ENCODE data around the gene LDHD.

DNA sequence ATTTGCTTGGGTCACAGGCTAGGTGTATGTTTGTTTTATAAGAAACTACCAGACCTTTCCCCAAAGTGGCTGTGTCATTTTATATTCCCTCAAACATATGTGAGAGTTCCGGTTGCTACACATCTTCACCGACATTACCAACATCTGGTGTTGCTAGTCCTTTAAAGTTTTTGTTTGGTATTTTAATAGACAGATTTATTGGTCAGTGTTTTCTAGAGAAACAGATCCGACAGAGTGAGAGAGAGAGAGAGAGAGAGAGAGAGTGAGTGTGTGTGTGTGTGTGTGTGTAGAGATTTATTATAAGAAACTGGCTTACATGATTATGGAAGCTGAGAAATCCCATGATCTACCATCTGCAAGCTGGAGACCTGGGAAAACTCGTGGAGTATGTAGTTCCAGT, 31.0 kb downstream of the LDHD start:
- TF ChIP-seq, protein P1, sequence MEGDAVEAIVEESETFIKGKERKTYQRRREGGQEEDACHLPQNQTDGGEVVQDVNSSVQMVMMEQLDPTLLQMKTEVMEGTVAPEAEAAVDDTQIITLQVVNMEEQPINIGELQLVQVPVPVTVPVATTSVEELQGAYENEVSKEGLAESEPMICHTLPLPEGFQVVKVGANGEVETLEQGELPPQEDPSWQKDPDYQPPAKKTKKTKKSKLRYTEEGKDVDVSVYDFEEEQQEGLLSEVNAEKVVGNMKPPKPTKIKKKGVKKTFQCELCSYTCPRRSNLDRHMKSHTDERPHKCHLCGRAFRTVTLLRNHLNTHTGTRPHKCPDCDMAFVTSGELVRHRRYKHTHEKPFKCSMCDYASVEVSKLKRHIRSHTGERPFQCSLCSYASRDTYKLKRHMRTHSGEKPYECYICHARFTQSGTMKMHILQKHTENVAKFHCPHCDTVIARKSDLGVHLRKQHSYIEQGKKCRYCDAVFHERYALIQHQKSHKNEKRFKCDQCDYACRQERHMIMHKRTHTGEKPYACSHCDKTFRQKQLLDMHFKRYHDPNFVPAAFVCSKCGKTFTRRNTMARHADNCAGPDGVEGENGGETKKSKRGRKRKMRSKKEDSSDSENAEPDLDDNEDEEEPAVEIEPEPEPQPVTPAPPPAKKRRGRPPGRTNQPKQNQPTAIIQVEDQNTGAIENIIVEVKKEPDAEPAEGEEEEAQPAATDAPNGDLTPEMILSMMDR (IDR thresholded peaks at IDR 0.05; ENCODE audit: low read length): no peak
- TF ChIP-seq EZH2 (optimal IDR thresholded peaks at IDR 0.05; ENCODE audit: low read depth, low read length): no peak
- no peak for TF ChIP-seq EZH2phosphoT487 (IDR thresholded peaks at IDR 0.05; ENCODE audit: low read length)

Data from MM.1S (cell line).